GM19351 (cell line): ENCODE results near the gene SOX2.
"Not testable (repeated sequence)": the region's sequence is repeated elsewhere in the genome, so short reads cannot be mapped to it uniquely, and the experiment has no call there.

Source experiments
- ATAC-seq: cut with Tn5 transposase; IDR thresholded peaks from one replicate; pipeline ENCODE4 v1.9.1; 2021; ENCODE audit warnings: mild to moderate bottlenecking, moderate library complexity; ENCODE audit not compliant: unreplicated experiment

Gene SOX2

GRCh38 chr3:181756645-181757297 lies 45.0 kb downstream of the SOX2 start:
- ATAC-seq = no peak

- ATAC-seq = no peak
Observed at GRCh38 chr3:181757694-181758306, 46.1 kb downstream of the SOX2 start.

GRCh38 chr3:181761906-181762305 lies 50.2 kb downstream of the SOX2 start:
- ATAC-seq = no peak

- not testable (repeated sequence) for ATAC-seq
Observed at GRCh38 chr3:181764033-181764432, 52.3 kb downstream of the SOX2 start.
